ENCODE measurements around the gene PLSCR4.

The PLSCR4 gene

GRCh38 chr3:146142757-146143156, 108.1 kb downstream of the PLSCR4 start:
- Histone ChIP-seq H3K18ac (ENCODE audit: low read length) (no peak overlapping the region), H3K27me3 (ENCODE audit: control insufficient read depth in 3 of 3, insufficient read depth in 3 of 3, low read depth in 1 of 3, low read length in 3 of 3) (no peaks in the 10 kb centered on the region), H3K9ac (ENCODE audit: low read depth, low read length, poor library complexity) (no peak overlapping the region), H2AK5ac (ENCODE audit: low read depth, low read length) (no peak overlapping the region), H3K4me3 (ENCODE audit: low read length in 2 of 2) (no peak overlapping the region), H2BK5ac (ENCODE audit: low read length) (no peak overlapping the region), H3K4ac (ENCODE audit: low read length) (no peak overlapping the region), H4K8ac (ENCODE audit: low read depth, low read length) (no peak overlapping the region), H3K23ac (ENCODE audit: low read depth, low read length, poor library complexity) (no peak overlapping the region), H2AFZ (ENCODE audit: low read length) (no peak overlapping the region), H4K91ac (ENCODE audit: low read depth, low read length, poor library complexity) (no peak overlapping the region), H3K4me1 (ENCODE audit: control insufficient read depth in 2 of 2, insufficient read depth in 1 of 2, low read depth in 1 of 2, low read length in 2 of 2) (peaks cover 2 to 9% of the 10 kb centered on the region in 2 donors), H3K27ac (replicated peaks; ENCODE audit: low read length) (no peak overlapping the region), H2BK12ac (ENCODE audit: low read length) (no peak overlapping the region), H3K4me2 (ENCODE audit: insufficient read depth, low read length, poor library complexity, severe bottlenecking) (no peak overlapping the region), H3K9me3 (replicated peaks in 1 of 2; ENCODE audit: control insufficient read depth in 2 of 2, insufficient read depth in 1 of 2, low read depth in 1 of 2, low read length in 2 of 2) (no peaks in the 10 kb centered on the region), H3K79me1 (ENCODE audit: low read depth, low read length) (no peaks in the 10 kb centered on the region), H2BK15ac (ENCODE audit: low read length) (no peak overlapping the region), H2BK120ac (ENCODE audit: low read depth, low read length) (no peak overlapping the region), H3K36me3 (replicated peaks in 1 of 2; ENCODE audit: control insufficient read depth in 2 of 2, insufficient read depth in 2 of 2, low read length in 2 of 2) (no peaks in the 10 kb centered on the region), H3K14ac (ENCODE audit: low read length) (no peak overlapping the region)
- WGBS, 2 donors (ENCODE audit: extremely low coverage in 2 of 2, insufficient read length in 2 of 2, insufficient replicate concordance in 1 of 2) = no CpG with 5 or more reads among the region's 3 CpGs
- no peak for DNase-seq (ENCODE audit: low spot score)

Data from neuronal stem cell (in vitro differentiated cells).